Glutamatergic neuron (in vitro differentiated cells): Measurements from ENCODE around the gene OXER1. TPM values are rescaled to one million over a fixed set of nuclear protein-coding genes. Genes with fewer than 3 reads are reported as not detected.

Experiments used
- DNase-seq: peaks from one replicate; pipeline ENCODE4 v3.0.0; 2022
- H3K27ac Mint-ChIP-seq: one replicate; pipeline ENCODE4 v1.8.0; 2020; ENCODE audit warnings: mild to moderate bottlenecking, mixed read lengths, inconsistent platforms; ENCODE audit not compliant: unreplicated experiment
- H3K27me3 Mint-ChIP-seq: one replicate; pipeline ENCODE4 v1.8.0; 2020; ENCODE audit warnings: mild to moderate bottlenecking, moderate library complexity, mixed read lengths, inconsistent platforms; ENCODE audit not compliant: unreplicated experiment
- H3K36me3 Mint-ChIP-seq: one replicate; pipeline ENCODE4 v1.8.0; 2020; ENCODE audit warnings: mild to moderate bottlenecking, mixed read lengths, inconsistent platforms; ENCODE audit not compliant: unreplicated experiment
- H3K4me1 Mint-ChIP-seq: one replicate; pipeline ENCODE4 v1.8.0; 2020; ENCODE audit warnings: mild to moderate bottlenecking, low read depth, mixed read lengths, inconsistent platforms; ENCODE audit not compliant: unreplicated experiment
- H3K4me3 Mint-ChIP-seq: one replicate; pipeline ENCODE4 v1.8.0; 2020; ENCODE audit warnings: mild to moderate bottlenecking, mixed read lengths, inconsistent platforms; ENCODE audit not compliant: unreplicated experiment
- H3K9me3 Mint-ChIP-seq: one replicate; pipeline ENCODE4 v1.8.0; 2020; ENCODE audit warnings: mild to moderate bottlenecking, moderate library complexity, mixed read lengths, inconsistent platforms; ENCODE audit not compliant: unreplicated experiment
- CTCF ChIP-seq: fragments of 200-600 bp; sonication (generic); IDR thresholded peaks from one replicate; pipeline ENCODE4 v1.5.0; 2021; ENCODE audit not compliant: partially characterized antibody, unreplicated experiment
- total RNA-seq: library from RNA; stranded (reverse); fragmentation: NEBNext Ultra II Directional; extraction: Animal tissue kit (Norgen Biotek cat#: 25700); gene quantifications from one replicate; pipeline ENCODE4 v1.2.1, GENCODE V29; 2021; ENCODE audit not compliant: unreplicated experiment

Gene OXER1
- total RNA-seq, 1 donor from 2014 or later, result not detected

- no peak for TF ChIP-seq CTCF
- peaks cover 27% of the 10 kb centered on the region for H3K27me3 Mint-ChIP-seq
- H3K4me3 Mint-ChIP-seq, result peak overlapping the region; percentile 50
- peaks cover 12% of the 10 kb centered on the region for H3K9me3 Mint-ChIP-seq
- H3K4me1 Mint-ChIP-seq, result peaks cover 17% of the 10 kb centered on the region
- peaks cover 8% of the 10 kb centered on the region for H3K36me3 Mint-ChIP-seq
- no peak for DNase-seq
- H3K27ac Mint-ChIP-seq, result no peak overlapping the region
Observed at GRCh38 chr2:42791606-42792005, 27.7 kb upstream of the OXER1 start.

GRCh38 chr2:42789751-42790150 lies 25.8 kb upstream of the OXER1 start:
- DNase-seq, result no peak
- peaks cover 15% of the 10 kb centered on the region for H3K4me1 Mint-ChIP-seq
- H3K27me3 Mint-ChIP-seq, result peaks cover 23% of the 10 kb centered on the region
- no peak for TF ChIP-seq CTCF
- H3K27ac Mint-ChIP-seq, result no peak overlapping the region
- H3K9me3 Mint-ChIP-seq, result peaks cover 8% of the 10 kb centered on the region
- peaks cover 8% of the 10 kb centered on the region for H3K36me3 Mint-ChIP-seq
- H3K4me3 Mint-ChIP-seq, result no peak overlapping the region

- H3K4me3 Mint-ChIP-seq, result no peak overlapping the region
- no peak for TF ChIP-seq CTCF
- peaks cover 11% of the 10 kb centered on the region for H3K4me1 Mint-ChIP-seq
- peaks cover 22% of the 10 kb centered on the region for H3K27me3 Mint-ChIP-seq
- peaks cover 8% of the 10 kb centered on the region for H3K36me3 Mint-ChIP-seq
- peaks cover 9% of the 10 kb centered on the region for H3K9me3 Mint-ChIP-seq
- H3K27ac Mint-ChIP-seq, result no peak overlapping the region
- no peak for DNase-seq
Observed at GRCh38 chr2:42788882-42789281, 24.9 kb upstream of the OXER1 start.

GRCh38 chr2:42788478-42788793 lies 24.5 kb upstream of the OXER1 start:
- Mint-ChIP-seq H3K9me3 (peaks cover 7% of the 10 kb centered on the region), H3K27ac (no peak overlapping the region), H3K4me1 (peaks cover 11% of the 10 kb centered on the region), H3K27me3 (peaks cover 18% of the 10 kb centered on the region), H3K4me3 (no peak overlapping the region), H3K36me3 (peaks cover 8% of the 10 kb centered on the region)
- DNase-seq, result no peak
- no peak for TF ChIP-seq CTCF

GRCh38 chr2:42787788-42788477 lies 24.0 kb upstream of the OXER1 start:
- TF ChIP-seq CTCF, result no peak
- DNase-seq, result no peak
- H3K9me3 Mint-ChIP-seq, result peaks cover 7% of the 10 kb centered on the region
- H3K4me1 Mint-ChIP-seq, result peaks cover 11% of the 10 kb centered on the region
- H3K4me3 Mint-ChIP-seq, result no peak overlapping the region
- H3K27me3 Mint-ChIP-seq, result peaks cover 17% of the 10 kb centered on the region
- H3K36me3 Mint-ChIP-seq, result peaks cover 8% of the 10 kb centered on the region
- no peak overlapping the region for H3K27ac Mint-ChIP-seq
